Activated CD4-positive, alpha-beta memory T cell treated with anti-CD3 and anti-CD28 coated beads for 36 hours (primary cell): ENCODE measurements around the gene TBRG4. TPM values are rescaled to one million over a fixed set of nuclear protein-coding genes. Genes with fewer than 3 reads are reported as not detected.

ENCODE experiments used
- CTCF ChIA-PET: fragments of 350-600 bp; sonication (Branson Sonifier 250); formaldehyde crosslinking; loops from one replicate; lab custom pipeline; 2021; ENCODE audit warnings: antibody characterized with exemption, inconsistent platforms; lab: Charles Lee
- POLR2A ChIA-PET: fragments of 350-600 bp; sonication (Branson Sonifier 250); formaldehyde crosslinking; loops from one replicate; lab custom pipeline; 2021; ENCODE audit warnings: antibody characterized with exemption; lab: Charles Lee
- DNase-seq: peaks from one replicate; pipeline ENCODE4 v3.0.0-alpha.2; 2020
- H3K27ac Mint-ChIP-seq: one replicate; pipeline ENCODE4 v1.8.0; 2021; ENCODE audit warnings: mixed read lengths
- H3K27me3 Mint-ChIP-seq: one replicate; pipeline ENCODE4 v1.8.0; 2021; ENCODE audit warnings: mixed read lengths
- H3K36me3 Mint-ChIP-seq: one replicate; pipeline ENCODE4 v1.8.0; 2021; ENCODE audit warnings: mixed read lengths
- H3K4me1 Mint-ChIP-seq: one replicate; pipeline ENCODE4 v1.8.0; 2021; ENCODE audit warnings: low read depth, mixed read lengths
- H3K4me3 Mint-ChIP-seq: one replicate; pipeline ENCODE4 v1.8.0; 2021; ENCODE audit warnings: mild to moderate bottlenecking, mixed read lengths
- H3K9me3 Mint-ChIP-seq: one replicate; pipeline ENCODE4 v1.8.0; 2021; ENCODE audit warnings: mixed read lengths
- intact Hi-C: fragments of 100-400 bp; cut with micrococcal nuclease; formaldehyde crosslinking; loops from one replicate; pipeline ENCODE4 v1.15.1; 2023
- total RNA-seq, 2 experiments: library from RNA; stranded (reverse); gene quantifications; one replicate each; pipeline ENCODE4 v1.2.3, GENCODE V29; 2021

Gene TBRG4
- total RNA-seq, 2 experiments from 2014 or later = 135 to 137 TPM

DNA sequence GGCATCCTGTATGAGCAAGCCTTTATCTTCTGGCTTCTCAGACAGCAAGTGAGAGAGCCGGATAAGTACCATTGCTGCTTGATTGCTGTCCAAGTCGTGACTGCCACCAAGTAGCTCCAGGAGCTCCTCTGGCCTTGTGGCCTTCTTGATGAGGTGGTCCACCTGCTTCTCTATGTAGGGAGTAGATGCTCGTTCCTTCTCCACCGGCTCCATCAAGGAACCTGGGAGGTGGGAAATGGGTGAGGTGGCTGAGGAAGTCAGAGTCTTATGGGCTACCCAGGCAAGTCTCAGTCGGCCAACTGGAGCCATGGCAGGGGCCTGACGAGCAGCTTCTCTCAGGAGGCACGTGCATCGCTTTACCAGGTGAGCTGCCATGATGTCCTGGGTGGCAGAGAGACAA, 2.6 kb downstream of the TBRG4 start:
- H3K27ac Mint-ChIP-seq = peak overlapping the region; percentile 56
- H3K27me3 Mint-ChIP-seq = no peaks in the 10 kb centered on the region
- peaks cover 44% of the 10 kb centered on the region for H3K4me1 Mint-ChIP-seq
- H3K36me3 Mint-ChIP-seq = peaks cover 52% of the 10 kb centered on the region
- CTCF ChIA-PET = interaction anchor here (4.8 kb wide), 1 partner anchor 135 kb away, joined by 21 read pairs; no protein-coding TSS in a partner anchor
- peak overlapping the region; percentile 35 for H3K4me3 Mint-ChIP-seq
- POLR2A ChIA-PET = interaction anchor here (0.6 to 1.2 kb wide), 3 partner anchors 10 to 135 kb away, joined by 3 read pairs; no protein-coding TSS in a partner anchor
- no peak for DNase-seq
- intact Hi-C loops = no loop called here
- no peaks in the 10 kb centered on the region for H3K9me3 Mint-ChIP-seq

DNA sequence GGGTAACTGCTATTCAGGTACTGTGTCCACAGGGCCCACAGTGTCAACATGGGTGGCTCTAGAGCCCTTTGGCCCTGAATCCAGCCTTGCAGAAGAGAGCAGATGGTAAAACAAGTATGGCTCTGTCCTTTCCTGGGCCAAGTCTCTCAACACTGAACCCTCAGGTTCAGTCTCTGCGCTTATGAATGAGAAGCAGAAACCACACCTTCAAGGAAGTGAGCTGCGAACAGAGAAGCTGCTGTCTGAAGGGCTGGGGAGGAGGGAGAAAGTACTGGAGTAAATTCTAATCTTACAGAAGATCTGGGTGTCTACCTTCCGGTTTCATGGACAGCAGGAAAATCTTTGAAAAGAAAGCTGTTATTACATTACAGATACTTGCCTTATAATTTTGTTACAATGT, 4.1 kb downstream of the TBRG4 start:
- ChIA-PET CTCF (no interaction called here), POLR2A (no interaction called here)
- Mint-ChIP-seq H3K36me3 (peaks cover 60% of the 10 kb centered on the region), H3K27ac (peak overlapping the region; percentile 39), H3K27me3 (no peaks in the 10 kb centered on the region), H3K4me1 (peaks cover 40% of the 10 kb centered on the region), H3K4me3 (peak overlapping the region; percentile 11), H3K9me3 (no peaks in the 10 kb centered on the region)
- DNase-seq = no peak
- intact Hi-C loops = no loop called here

DNA sequence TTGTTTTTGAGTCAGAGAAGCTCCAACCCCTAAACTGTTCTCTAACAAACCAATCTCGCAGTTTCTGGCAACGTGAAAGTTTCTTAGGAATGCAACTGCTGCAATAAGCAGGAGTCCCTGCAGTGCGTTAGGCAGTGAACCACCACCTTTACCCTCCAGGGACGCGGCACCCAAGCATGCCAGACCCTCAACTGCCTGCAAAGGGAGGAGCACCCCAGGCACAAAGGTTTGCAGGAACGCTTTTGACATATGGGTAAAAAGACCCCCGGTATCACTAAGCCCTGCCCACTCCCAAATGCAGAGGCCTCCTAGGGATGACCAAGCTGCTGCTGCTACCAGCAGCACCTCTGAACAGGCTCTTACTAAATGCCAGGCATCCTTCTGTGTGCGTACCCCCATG, 4.7 kb downstream of the TBRG4 start:
- intact Hi-C loops = no loop called here
- ChIA-PET POLR2A (no interaction called here), CTCF (interaction anchor here (1.1 kb wide), 1 partner anchor 9 kb away, joined by 3 read pairs; no protein-coding TSS in a partner anchor)
- H3K27ac Mint-ChIP-seq = no peak overlapping the region
- H3K4me1 Mint-ChIP-seq = peaks cover 36% of the 10 kb centered on the region
- DNase-seq = no peak
- no peaks in the 10 kb centered on the region for H3K27me3 Mint-ChIP-seq
- no peak overlapping the region for H3K4me3 Mint-ChIP-seq
- H3K9me3 Mint-ChIP-seq = no peaks in the 10 kb centered on the region
- H3K36me3 Mint-ChIP-seq = peaks cover 63% of the 10 kb centered on the region

DNA sequence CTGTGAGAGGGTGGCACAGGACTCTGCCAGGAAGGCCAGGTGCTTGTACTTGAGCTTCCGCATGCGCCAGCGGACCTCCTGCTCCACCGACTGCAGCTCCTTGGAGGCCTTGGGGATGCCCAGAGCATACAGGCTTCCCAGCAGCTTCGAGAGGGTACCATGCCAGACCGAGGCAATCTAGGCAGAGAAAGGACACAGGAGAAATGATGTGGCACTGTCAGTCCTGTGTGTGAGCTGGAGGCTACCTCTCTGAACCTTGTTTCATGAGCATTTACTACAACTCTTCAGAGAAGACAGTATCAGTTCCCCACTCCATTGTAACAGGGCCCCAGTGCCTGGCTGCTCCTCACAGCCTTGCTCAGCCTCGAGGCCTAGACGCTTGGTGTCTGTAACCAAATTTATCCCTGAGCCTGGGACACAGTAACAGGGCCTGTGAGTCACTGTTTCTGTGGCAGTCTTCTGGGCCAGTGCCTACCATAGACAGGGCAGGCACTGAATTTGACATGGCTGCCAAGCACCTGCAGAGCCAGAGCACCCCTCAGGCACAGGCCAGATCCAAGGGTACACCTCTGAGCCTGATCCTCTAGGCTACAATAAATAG, 5.8 kb downstream of the TBRG4 start:
- POLR2A ChIA-PET = no interaction called here
- peak; percentile 2 for DNase-seq
- CTCF ChIA-PET = interaction anchor here (1.1 to 1.5 kb wide), 2 partner anchors 10 to 541 kb away, joined by 3 read pairs; no protein-coding TSS in a partner anchor
- intact Hi-C loops = no loop called here
- Mint-ChIP-seq H3K9me3 (no peaks in the 10 kb centered on the region), H3K4me1 (peaks cover 32% of the 10 kb centered on the region), H3K27ac (no peak overlapping the region), H3K4me3 (no peak overlapping the region), H3K36me3 (peaks cover 63% of the 10 kb centered on the region), H3K27me3 (no peaks in the 10 kb centered on the region)

DNA sequence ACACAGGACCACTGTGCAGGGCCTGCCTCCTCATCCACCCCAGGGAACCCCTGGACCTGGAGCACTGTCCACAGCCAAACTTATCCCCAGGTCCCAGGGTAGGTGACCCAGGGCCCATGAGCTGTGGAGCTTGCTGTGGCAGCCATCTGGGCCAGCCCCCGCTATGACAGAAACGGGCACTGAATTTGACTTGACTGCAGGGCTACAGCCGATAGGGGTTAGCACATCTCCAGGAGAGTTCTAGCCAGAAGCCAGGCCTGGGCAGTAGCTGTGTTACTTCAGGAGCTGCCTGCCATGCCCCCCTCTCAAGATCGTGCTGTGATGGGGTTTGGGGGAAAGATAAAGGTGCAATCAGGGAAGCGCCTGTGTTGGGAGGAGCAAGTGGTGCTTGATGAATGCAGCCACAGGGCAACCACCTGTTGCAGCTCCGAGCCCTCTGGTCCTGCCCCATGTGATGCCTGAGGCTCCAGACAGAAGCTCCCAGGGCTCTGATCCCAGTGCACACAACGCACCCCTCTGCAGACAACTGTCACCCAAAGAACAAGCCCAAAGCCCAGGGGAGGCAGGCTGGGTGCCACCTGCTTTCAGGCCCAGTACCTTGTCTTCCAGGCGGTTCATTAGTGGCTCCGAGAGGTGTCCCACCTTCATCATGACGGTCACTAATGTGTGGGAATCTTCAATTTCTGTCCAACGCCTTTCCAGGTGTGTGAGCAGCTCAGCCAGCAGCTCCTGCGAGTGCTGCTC, 6.5 kb downstream of the TBRG4 start:
- H3K4me1 Mint-ChIP-seq = peaks cover 30% of the 10 kb centered on the region
- H3K4me3 Mint-ChIP-seq = no peak overlapping the region
- peak; percentile 5 for DNase-seq
- H3K36me3 Mint-ChIP-seq = peaks cover 64% of the 10 kb centered on the region
- ChIA-PET CTCF (interaction anchor here (1.4 to 1.5 kb wide), 2 partner anchors 31 to 540 kb away, joined by 3 to 6 read pairs; no protein-coding TSS in a partner anchor), POLR2A (interaction anchor here (1.1 kb wide), 1 partner anchor 71 kb away, joined by 3 read pairs; no protein-coding TSS in a partner anchor)
- intact Hi-C loops = no loop called here
- H3K9me3 Mint-ChIP-seq = no peaks in the 10 kb centered on the region
- no peaks in the 10 kb centered on the region for H3K27me3 Mint-ChIP-seq
- H3K27ac Mint-ChIP-seq = no peak overlapping the region

GRCh38 chr7:45103958-45104843, 7.3 kb downstream of the TBRG4 start:
- no peaks in the 10 kb centered on the region for H3K9me3 Mint-ChIP-seq
- CTCF ChIA-PET = interaction anchor here (1.4 to 1.5 kb wide), 3 partner anchors 32 to 539 kb away, joined by 3 to 6 read pairs (median 4); no protein-coding TSS in a partner anchor
- peaks cover 65% of the 10 kb centered on the region for H3K36me3 Mint-ChIP-seq
- POLR2A ChIA-PET = interaction anchor here (1.1 to 1.3 kb wide), 2 partner anchors 8 to 70 kb away, joined by 3 read pairs; no protein-coding TSS in a partner anchor
- peaks cover 27% of the 10 kb centered on the region for H3K4me1 Mint-ChIP-seq
- no peaks in the 10 kb centered on the region for H3K27me3 Mint-ChIP-seq
- no peak overlapping the region for H3K4me3 Mint-ChIP-seq
- H3K27ac Mint-ChIP-seq = no peak overlapping the region
- DNase-seq = peak; percentile 6
- intact Hi-C loops = no loop called here

GRCh38 chr7:45102785-45103712, 8.4 kb downstream of the TBRG4 start:
- Mint-ChIP-seq H3K36me3 (peaks cover 55% of the 10 kb centered on the region), H3K4me3 (no peak overlapping the region), H3K27ac (no peak overlapping the region), H3K27me3 (no peaks in the 10 kb centered on the region), H3K4me1 (peaks cover 16% of the 10 kb centered on the region), H3K9me3 (no peaks in the 10 kb centered on the region)
- intact Hi-C loops = no loop called here
- ChIA-PET CTCF (interaction anchor here (1.4 to 1.5 kb wide), 2 partner anchors 33 to 129 kb away, joined by 4 to 6 read pairs; no protein-coding TSS in a partner anchor), POLR2A (interaction anchor here (1.3 kb wide), 1 partner anchor 9 kb away, joined by 3 read pairs; no protein-coding TSS in a partner anchor)
- peak; percentile 3 for DNase-seq

DNA sequence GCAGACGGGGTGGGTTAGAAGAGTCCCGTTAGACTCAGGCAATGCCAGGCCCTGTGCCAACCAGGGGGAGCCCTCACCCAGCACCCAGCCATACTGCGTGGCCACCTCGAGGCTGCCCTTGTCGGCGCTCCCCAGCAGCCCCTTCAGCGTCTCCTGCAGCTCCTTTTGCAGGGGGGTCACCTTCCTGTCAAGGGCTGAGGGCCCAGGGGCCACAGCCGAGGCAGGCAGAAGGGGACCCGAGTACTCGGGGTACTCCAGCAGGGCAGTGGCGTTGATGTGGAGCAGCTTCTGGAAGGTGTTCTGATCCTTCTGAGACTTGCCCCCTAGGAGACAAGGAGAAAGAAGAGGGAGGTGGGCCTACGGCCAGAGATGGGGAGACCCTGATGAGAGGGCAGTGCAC, 9.7 kb downstream of the TBRG4 start:
- H3K9me3 Mint-ChIP-seq = no peaks in the 10 kb centered on the region
- peak; percentile 3 for DNase-seq
- H3K27me3 Mint-ChIP-seq = no peaks in the 10 kb centered on the region
- CTCF ChIA-PET = no interaction called here
- H3K36me3 Mint-ChIP-seq = peaks cover 45% of the 10 kb centered on the region
- no peak overlapping the region for H3K27ac Mint-ChIP-seq
- H3K4me3 Mint-ChIP-seq = no peak overlapping the region
- intact Hi-C loops = no loop called here
- POLR2A ChIA-PET = no interaction called here
- H3K4me1 Mint-ChIP-seq = peaks cover 4% of the 10 kb centered on the region

GRCh38 chr7:45100761-45101480, 10.6 kb downstream of the TBRG4 start:
- Mint-ChIP-seq H3K27ac (no peak overlapping the region), H3K9me3 (no peaks in the 10 kb centered on the region), H3K27me3 (no peaks in the 10 kb centered on the region), H3K4me1 (peaks cover 1% of the 10 kb centered on the region), H3K4me3 (no peak overlapping the region), H3K36me3 (peaks cover 41% of the 10 kb centered on the region)
- intact Hi-C loops = no loop called here
- ChIA-PET CTCF (no interaction called here), POLR2A (no interaction called here)
- DNase-seq = peak; percentile 2

- DNase-seq = peak; percentile 8
- CTCF ChIA-PET = no interaction called here
- intact Hi-C loops = no loop called here
- Mint-ChIP-seq H3K4me3 (no peak overlapping the region), H3K36me3 (peaks cover 34% of the 10 kb centered on the region), H3K27me3 (no peaks in the 10 kb centered on the region), H3K4me1 (no peaks in the 10 kb centered on the region), H3K27ac (no peak overlapping the region), H3K9me3 (no peaks in the 10 kb centered on the region)
- POLR2A ChIA-PET = interaction anchor here (1.1 kb wide), 1 partner anchor 8 kb away, joined by 3 read pairs; no protein-coding TSS in a partner anchor
Observed at GRCh38 chr7:45099891-45100760, 11.4 kb downstream of the TBRG4 start.
